Astrocyte of the cerebellum (primary cell): Measurements from ENCODE around the gene LY86.

Experiments
- DNase-seq: peaks from one replicate; pipeline ENCODE4 v3.0.0-alpha.2; 2011; ENCODE audit warnings: low read depth
- H3K4me3 ChIP-seq: 2 replicates; pipeline ENCODE4 v1.5.1; 2011; ENCODE audit warnings: mild to moderate bottlenecking, low read depth, low read length, moderate library complexity
- CTCF ChIP-seq: IDR thresholded peaks from 2 replicates; pipeline ENCODE4 v1.5.1; 2012; ENCODE audit warnings: low read length, low read depth, moderate library complexity, mild to moderate bottlenecking; ENCODE audit errors: missing control alignments
- in situ Hi-C: cut with HindIII; loops from 2 replicates; pipeline ENCODE4 v1.10.0; 2017; ENCODE audit warnings: low sequenced_read_pairs

LY86 gene

DNA sequence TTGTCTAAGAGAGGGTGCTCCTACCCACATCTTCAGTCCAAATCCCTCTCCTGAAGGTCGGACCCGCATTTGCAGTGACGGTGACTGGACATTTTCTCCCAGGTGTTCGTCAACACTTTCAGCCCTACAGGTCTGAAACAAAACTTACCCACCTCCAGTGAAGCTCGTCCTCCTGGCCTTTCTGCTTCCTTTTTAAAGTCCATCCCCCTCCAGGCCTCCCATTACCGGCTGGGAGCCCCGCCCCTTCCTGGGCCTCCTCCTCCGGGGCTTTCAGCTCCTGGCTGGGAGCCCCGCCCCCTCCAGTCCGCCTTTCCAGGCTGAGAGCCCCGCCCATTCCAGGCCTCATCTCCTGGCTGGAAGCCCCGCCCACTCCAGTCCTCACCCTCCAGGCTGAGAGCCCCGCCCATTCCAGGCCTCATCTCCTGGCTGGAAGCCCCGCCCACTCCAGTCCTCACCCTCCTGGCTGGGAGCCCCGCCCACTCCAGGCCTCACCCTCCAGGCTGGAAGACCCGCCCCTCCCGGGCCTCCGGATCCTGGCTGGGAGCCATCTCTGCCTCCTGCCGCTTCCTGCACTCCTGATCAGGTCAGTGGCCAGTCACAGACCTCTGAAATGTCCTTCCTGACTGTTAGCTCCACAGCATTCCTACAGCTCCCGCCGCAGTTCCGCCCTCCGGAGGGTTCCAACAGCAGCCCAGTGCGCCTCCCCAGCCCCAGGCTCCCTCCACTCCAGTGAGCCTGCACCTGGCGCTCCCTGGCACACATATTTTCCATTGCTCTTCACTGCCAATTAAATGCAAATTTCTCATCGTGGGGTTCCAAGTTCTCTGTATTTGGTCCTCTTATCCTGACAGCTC lies 98.5 kb downstream of the LY86 start:
- no peak overlapping the region for H3K4me3 ChIP-seq
- in situ Hi-C loops, result no loop called here
- TF ChIP-seq CTCF, result no peak
- no peak for DNase-seq

DNA sequence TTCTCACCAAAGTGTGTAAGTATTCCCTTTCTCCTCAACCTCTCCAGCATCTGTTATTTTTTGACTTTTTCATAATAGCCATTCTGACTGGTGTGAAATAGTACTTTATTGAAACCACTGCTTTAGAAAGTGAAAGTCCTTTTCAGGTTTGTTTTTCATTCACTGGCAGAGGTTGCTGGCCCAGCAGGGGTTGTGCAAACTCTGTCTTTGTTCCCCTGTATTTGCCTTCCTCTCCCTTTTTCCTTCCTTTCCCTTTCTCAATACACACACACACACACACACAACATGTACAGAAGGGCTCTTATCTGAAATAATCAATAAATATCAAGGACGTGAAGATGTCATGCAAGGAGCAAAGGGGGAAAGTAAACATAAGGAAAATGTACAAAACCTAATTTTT lies 99.8 kb downstream of the LY86 start:
- DNase-seq, result no peak

DNA sequence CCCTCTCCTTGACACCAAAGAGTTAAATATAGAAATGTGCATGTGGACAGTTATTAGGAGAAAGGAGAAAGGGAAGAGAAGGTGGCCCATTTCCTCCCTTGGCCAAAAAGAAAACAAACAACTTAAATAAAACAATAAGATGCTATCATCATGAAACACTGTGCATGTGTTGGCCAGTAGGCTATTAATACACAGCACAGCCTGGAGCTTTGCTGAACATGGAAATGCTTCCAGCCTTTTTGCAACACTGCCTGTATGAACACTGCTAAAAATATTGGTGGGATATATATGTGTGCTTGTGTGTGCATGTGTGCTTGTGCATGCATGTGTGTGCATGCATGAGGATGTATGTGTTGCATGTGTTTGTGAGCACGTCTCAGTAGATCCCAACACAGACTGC lies 100.4 kb downstream of the LY86 start:
- in situ Hi-C loops, result no loop called here
- DNase-seq, result no peak
- no peak for TF ChIP-seq CTCF
- no peak overlapping the region for H3K4me3 ChIP-seq

More for the DNA sequence above, 99.8 kb downstream of the LY86 start:
- in situ Hi-C loops, result no loop called here
- no peak for TF ChIP-seq CTCF
- H3K4me3 ChIP-seq, result no peak overlapping the region

GRCh38 chr6:6689400-6690143 lies 101.1 kb downstream of the LY86 start:
- DNase-seq, result no peak
- H3K4me3 ChIP-seq, result no peak overlapping the region
- in situ Hi-C loops, result no loop called here

GRCh38 chr6:6690144-6690483 lies 101.6 kb downstream of the LY86 start:
- H3K4me3 ChIP-seq, result no peak overlapping the region
- in situ Hi-C loops, result no loop called here
- TF ChIP-seq CTCF, result no peak
- no peak for DNase-seq

More at GRCh38 chr6:6689400-6690143, 101.1 kb downstream of the LY86 start:
- no peak for TF ChIP-seq CTCF

DNA sequence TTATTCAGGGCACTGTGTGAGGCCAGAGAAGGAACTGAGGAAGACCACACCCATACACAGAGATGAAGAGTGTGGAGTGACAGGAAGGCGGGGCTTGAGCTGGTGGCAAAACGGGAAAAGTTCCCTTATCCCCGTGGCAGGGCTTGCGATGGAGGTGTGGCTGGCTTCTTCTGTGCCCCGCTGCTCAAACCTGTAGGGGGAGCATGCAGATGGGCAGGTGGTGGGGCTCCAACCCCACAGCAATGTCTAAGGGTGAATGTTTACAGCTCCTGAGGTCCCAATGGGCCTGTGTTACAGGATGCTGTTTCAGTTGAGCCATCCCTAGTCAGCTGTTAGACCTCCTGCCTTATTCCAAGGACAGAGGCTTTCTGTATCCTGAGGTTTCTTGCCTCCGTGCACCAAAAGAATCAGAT lies 105.9 kb downstream of the LY86 start:
- H3K4me3 ChIP-seq, result no peak overlapping the region
- in situ Hi-C loops, result no loop called here
- no peak for TF ChIP-seq CTCF
- no peak for DNase-seq
